Urinary bladder (tissue), 4 donors: ENCODE measurements around the gene MAP3K6. TPM values are rescaled to one million over a fixed set of nuclear protein-coding genes. Genes with fewer than 3 reads are reported as not detected.

ENCODE experiments used
- DNase-seq: peaks from one replicate; pipeline ENCODE4 v3.0.0-alpha.2; 2015; ENCODE audit errors: extremely low spot score
- H3K27ac ChIP-seq: one replicate; pipeline ENCODE4 v1.5.1; 2013; ENCODE audit warnings: low read depth, mild to moderate bottlenecking, moderate library complexity
- H3K36me3 ChIP-seq: one replicate; pipeline ENCODE4 v1.6.1; 2013; ENCODE audit warnings: mild to moderate bottlenecking, moderate library complexity; ENCODE audit not compliant: insufficient read depth
- H3K4me1 ChIP-seq: one replicate; pipeline ENCODE4 v1.6.1; 2013; ENCODE audit warnings: mild to moderate bottlenecking, moderate library complexity; ENCODE audit not compliant: insufficient read depth
- H3K4me3 ChIP-seq: one replicate; pipeline ENCODE4 v1.5.1; 2013; ENCODE audit warnings: low read depth, low read length
- WGBS: extraction: QIAGEN DNeasy Blood & Tissue Kit; methylation state at CpG from one replicate; pipeline ENCODE4 v1.1.7; 2013; 5-methylcytosine and 5-hydroxymethylcytosine counted together
- polyA plus RNA-seq: library from polyadenylated mRNA; stranded (reverse); fragments of 200-250 nt; gene quantifications from one replicate; pipeline ENCODE4 v1.2.3, GENCODE V29; 2013
- total RNA-seq: library from RNA; depleted of rRNA; stranded (reverse); fragments of >200 nt; gene quantifications from one replicate; pipeline ENCODE4 v1.2.3, GENCODE V29; 2014
- donor health status: healthy with polysubstance abuse.
- donor health status: healthy.

Gene MAP3K6
- total and polyA plus RNA-seq, 2 donors = 10.1 to 83.3 TPM

- no peaks in the 10 kb centered on the region for H3K4me1 ChIP-seq
- DNase-seq = no peak
- no peak overlapping the region for H3K27ac ChIP-seq
- WGBS = 74% methylated on average over 9 of the region's 9 CpGs
- H3K36me3 ChIP-seq = no peaks in the 10 kb centered on the region
- H3K4me3 ChIP-seq = no peak overlapping the region
These were observed 7.0 kb downstream of the MAP3K6 start for GRCh38 chr1:27359822-27360158.

DNA sequence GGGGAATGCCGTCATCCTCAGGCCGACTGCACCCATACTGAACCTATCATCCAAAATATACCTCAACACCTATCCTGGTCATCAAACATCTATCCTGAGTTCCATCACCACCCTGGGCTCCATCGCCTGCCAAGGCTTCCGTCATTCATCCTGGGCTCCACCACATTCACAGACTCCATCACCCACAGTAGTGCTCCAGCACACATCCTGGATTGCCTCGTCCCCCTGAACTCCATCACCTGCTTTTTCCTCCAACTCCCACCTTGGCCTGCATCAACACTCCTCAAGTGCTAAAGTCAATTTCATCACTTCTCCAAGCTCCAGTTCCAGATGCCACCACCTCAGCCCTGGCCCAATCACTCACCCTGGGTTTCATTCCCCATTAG is 7.8 kb downstream of the MAP3K6 start:
- Histone ChIP-seq H3K4me3 (no peak overlapping the region), H3K36me3 (no peaks in the 10 kb centered on the region), H3K4me1 (no peaks in the 10 kb centered on the region), H3K27ac (no peak overlapping the region)
- WGBS = 99% methylated on average over 5 of the region's 5 CpGs
- DNase-seq = no peak

- no peak for DNase-seq
- Histone ChIP-seq H3K27ac (no peak overlapping the region), H3K4me1 (no peaks in the 10 kb centered on the region), H3K4me3 (no peak overlapping the region), H3K36me3 (no peaks in the 10 kb centered on the region)
- 97% methylated on average over 21 of the region's 21 CpGs for WGBS
These were observed 8.5 kb downstream of the MAP3K6 start for GRCh38 chr1:27358038-27358927.

DNA sequence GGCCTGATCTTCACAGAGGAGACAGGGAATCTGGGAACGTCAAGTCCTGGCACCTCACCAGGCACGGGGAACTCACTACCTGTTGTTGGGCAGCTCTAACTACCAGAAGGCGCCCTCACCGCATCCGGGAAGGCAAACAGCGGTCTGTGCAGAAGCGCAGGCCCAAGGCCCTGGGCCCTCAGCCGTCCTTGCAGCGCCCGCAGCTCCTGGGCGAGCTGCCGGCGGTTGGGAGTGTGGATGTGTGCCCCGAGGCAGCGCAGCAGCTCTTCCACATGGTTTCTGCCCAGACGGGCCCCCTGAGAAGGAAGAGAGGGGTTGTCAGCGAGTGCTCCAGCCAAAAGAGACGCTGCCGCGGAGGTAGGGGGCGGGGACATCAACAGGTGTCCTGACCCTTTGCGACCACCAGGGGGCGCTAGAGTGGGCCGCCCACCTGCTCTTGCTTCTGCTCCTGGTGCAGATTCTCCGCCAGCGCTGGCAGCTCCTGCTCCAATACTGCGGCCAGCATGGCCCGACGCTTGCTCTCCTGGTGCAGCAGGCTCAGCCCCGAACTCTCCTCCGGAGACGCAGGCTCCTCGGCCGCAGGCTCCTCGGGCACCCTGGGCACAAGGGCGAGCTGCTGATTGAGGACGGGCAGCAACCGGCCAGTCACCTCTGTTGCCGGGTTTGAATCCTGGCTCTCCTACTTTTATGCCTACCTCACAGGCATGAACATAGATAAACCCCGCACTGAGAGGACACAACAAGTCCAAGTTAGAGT is 9.3 kb downstream of the MAP3K6 start:
- no peaks in the 10 kb centered on the region for H3K36me3 ChIP-seq

DNA sequence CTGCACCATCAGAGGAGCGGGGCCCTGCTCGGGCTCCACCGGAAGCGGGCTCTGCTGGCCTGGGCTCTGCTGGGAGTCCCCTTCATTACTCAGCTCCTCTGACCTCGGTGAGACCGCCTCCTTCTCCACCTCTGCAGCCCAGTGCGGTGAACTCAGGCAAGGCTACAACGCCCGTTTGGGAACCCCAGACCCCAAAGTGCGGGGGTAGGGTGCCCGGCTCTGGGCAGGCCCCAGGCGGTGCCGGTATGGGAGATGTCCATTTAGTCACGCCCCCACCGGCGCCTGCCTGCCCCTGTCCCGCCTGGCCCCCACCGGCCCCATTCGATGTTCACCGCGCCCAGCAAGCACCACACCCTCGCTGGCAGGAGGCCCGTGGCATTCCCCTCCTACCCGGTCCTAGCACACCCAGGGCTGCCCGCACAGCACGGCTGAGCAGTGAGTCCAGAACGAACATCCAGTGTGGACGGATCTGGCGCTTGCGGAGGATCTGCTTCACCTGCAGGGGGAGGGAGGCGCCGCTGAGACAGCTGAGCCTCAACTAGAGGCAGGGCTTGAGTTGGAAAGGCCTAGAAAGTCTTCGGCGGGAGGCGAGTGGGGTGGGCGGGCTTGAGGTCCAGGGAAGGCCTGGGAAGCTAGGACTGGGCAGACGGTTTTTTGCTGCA is 10.0 kb downstream of the MAP3K6 start:
- Histone ChIP-seq H3K4me3 (no peak overlapping the region), H3K36me3 (no peaks in the 10 kb centered on the region), H3K4me1 (no peaks in the 10 kb centered on the region), H3K27ac (no peak overlapping the region)
- no peak for DNase-seq
- 76% methylated on average over 37 of the region's 37 CpGs for WGBS

More for the DNA sequence above, 9.3 kb downstream of the MAP3K6 start:
- WGBS = 39% methylated on average over 40 of the region's 40 CpGs
- Histone ChIP-seq H3K27ac (peak overlapping the region; percentile 47), H3K4me1 (no peaks in the 10 kb centered on the region), H3K4me3 (no peak overlapping the region)
- DNase-seq = no peak

GRCh38 chr1:27356277-27356618 is 10.5 kb downstream of the MAP3K6 start:
- H3K27ac ChIP-seq = no peak overlapping the region
- 87% methylated on average over 13 of the region's 13 CpGs for WGBS
- no peak for DNase-seq
- H3K4me3 ChIP-seq = no peak overlapping the region
- H3K36me3 ChIP-seq = no peaks in the 10 kb centered on the region
- H3K4me1 ChIP-seq = no peaks in the 10 kb centered on the region

DNA sequence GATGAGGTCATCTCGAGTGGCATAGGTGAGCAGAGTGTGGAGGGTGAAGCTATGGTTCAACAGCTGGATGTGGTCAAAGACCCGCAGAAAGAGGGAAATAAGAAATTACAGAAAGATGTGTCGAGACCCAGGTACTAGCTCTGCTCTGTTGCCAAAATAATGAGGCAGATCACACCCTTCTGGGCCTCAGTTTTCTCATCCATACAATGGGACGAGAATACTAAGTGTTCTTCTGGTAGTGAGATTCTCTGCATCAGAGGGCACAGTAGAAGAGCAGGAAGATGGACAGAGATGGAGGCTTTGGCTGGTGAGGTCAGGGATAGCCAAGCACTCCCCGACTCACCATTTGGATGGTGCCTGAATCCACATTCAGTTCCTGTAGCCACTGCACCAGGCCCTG is 11.1 kb downstream of the MAP3K6 start:
- Histone ChIP-seq H3K4me1 (no peaks in the 10 kb centered on the region), H3K27ac (no peak overlapping the region), H3K4me3 (no peak overlapping the region), H3K36me3 (no peaks in the 10 kb centered on the region)
- DNase-seq = no peak
- 94% methylated on average over 5 of the region's 5 CpGs for WGBS

- Histone ChIP-seq H3K36me3 (no peaks in the 10 kb centered on the region), H3K27ac (no peak overlapping the region), H3K4me1 (no peaks in the 10 kb centered on the region), H3K4me3 (no peak overlapping the region)
- no peak for DNase-seq
- 89% methylated on average over 3 of the region's 3 CpGs for WGBS
These were observed 13.1 kb downstream of the MAP3K6 start for GRCh38 chr1:27353629-27354028.

- no peak overlapping the region for H3K27ac ChIP-seq
- no peaks in the 10 kb centered on the region for H3K36me3 ChIP-seq
- no peak for DNase-seq
- 89% methylated on average over 13 of the region's 13 CpGs for whole genome bisulfite sequencing
- no peak overlapping the region for H3K4me3 ChIP-seq
- H3K4me1 ChIP-seq = no peaks in the 10 kb centered on the region
These were observed 13.6 kb downstream of the MAP3K6 start for GRCh38 chr1:27353166-27353565.

- 52% methylated on average over 8 of the region's 8 CpGs for WGBS
- DNase-seq = no peak
- no peak overlapping the region for H3K4me3 ChIP-seq
- H3K27ac ChIP-seq = no peak overlapping the region
- no peaks in the 10 kb centered on the region for H3K36me3 ChIP-seq
- H3K4me1 ChIP-seq = no peaks in the 10 kb centered on the region
These were observed 15.1 kb downstream of the MAP3K6 start for GRCh38 chr1:27351541-27352107.

- H3K36me3 ChIP-seq = no peaks in the 10 kb centered on the region
- H3K4me1 ChIP-seq = no peaks in the 10 kb centered on the region
- no peak for DNase-seq
- H3K4me3 ChIP-seq = peak overlapping the region; percentile 4
- WGBS = 31% methylated on average over 62 of the region's 62 CpGs
- no peak overlapping the region for H3K27ac ChIP-seq
These were observed 15.9 kb downstream of the MAP3K6 start for GRCh38 chr1:27350663-27351540.

GRCh38 chr1:27349784-27350662 is 16.7 kb downstream of the MAP3K6 start:
- H3K36me3 ChIP-seq = no peaks in the 10 kb centered on the region
- 17% methylated on average over 84 of the region's 84 CpGs for WGBS
- no peaks in the 10 kb centered on the region for H3K4me1 ChIP-seq
- peak overlapping the region; percentile 45 for H3K4me3 ChIP-seq
- H3K27ac ChIP-seq = peak overlapping the region; percentile 43
- DNase-seq = no peak
